Brain microvascular endothelial cell (primary cell): ENCODE results near the gene ZBTB7C.
A peak's percentile ranks its signal among the peaks of the same experiment; 100 is the strongest.

Experiments used
- DNase-seq: peaks from one replicate; pipeline ENCODE4 v3.0.0-alpha.2; 2020
- H3K27ac ChIP-seq: fragments of 250-450 bp; sonication (Bioruptor Pico); 2 replicates; pipeline ENCODE4 v1.5.1; 2020; ENCODE audit warnings: mild to moderate bottlenecking, moderate library complexity
- H3K27me3 ChIP-seq: fragments of 250-450 bp; sonication (Bioruptor Pico); replicated peaks from 2 replicates; pipeline ENCODE4 v1.5.1; 2020; ENCODE audit warnings: mild to moderate bottlenecking
- H3K36me3 ChIP-seq: fragments of 250-450 bp; sonication (Bioruptor Pico); replicated peaks from 2 replicates; pipeline ENCODE4 v1.5.1; 2020; ENCODE audit warnings: mild to moderate bottlenecking
- H3K4me3 ChIP-seq: 2 replicates; pipeline ENCODE4 v1.5.1; 2011; ENCODE audit warnings: low read depth, mild to moderate bottlenecking, control low read depth, low read length, moderate library complexity
- in situ Hi-C: cut with HindIII; loops from 2 replicates; pipeline ENCODE4 v1.10.0; 2017; ENCODE audit warnings: low sequenced_read_pairs, low pct_ligation_motif_present
- TF ChIP-seq, protein P1 (sequence below): IDR thresholded peaks from 2 replicates; pipeline ENCODE4 v1.5.1; 2011; ENCODE audit warnings: low read depth, mild to moderate bottlenecking, moderate library complexity, low read length, control low read depth, inconsistent platforms; ENCODE audit errors: missing control alignments

ZBTB7C gene

DNA sequence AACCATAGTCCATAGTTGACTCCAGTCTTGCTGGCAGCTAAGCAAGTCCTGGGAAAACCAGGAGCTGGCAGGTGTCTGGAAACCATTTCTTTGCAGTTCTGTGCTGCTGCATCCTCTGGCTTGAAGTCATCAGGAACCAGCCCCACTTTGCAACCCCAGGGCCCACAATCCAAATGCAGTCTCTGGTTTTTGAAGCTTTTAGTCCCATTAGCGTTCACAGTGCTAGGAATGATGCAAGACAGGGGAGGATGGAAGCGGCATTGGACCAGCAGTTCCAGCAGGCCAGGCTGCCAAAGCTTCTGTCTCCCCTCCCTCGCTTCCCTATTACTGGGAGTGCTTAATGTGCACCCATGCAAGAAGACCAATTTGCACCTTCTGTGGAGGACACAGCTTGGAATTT, 106.4 kb downstream of the ZBTB7C start:
- H3K4me3 ChIP-seq: no peak overlapping the region
- TF ChIP-seq, protein P1, sequence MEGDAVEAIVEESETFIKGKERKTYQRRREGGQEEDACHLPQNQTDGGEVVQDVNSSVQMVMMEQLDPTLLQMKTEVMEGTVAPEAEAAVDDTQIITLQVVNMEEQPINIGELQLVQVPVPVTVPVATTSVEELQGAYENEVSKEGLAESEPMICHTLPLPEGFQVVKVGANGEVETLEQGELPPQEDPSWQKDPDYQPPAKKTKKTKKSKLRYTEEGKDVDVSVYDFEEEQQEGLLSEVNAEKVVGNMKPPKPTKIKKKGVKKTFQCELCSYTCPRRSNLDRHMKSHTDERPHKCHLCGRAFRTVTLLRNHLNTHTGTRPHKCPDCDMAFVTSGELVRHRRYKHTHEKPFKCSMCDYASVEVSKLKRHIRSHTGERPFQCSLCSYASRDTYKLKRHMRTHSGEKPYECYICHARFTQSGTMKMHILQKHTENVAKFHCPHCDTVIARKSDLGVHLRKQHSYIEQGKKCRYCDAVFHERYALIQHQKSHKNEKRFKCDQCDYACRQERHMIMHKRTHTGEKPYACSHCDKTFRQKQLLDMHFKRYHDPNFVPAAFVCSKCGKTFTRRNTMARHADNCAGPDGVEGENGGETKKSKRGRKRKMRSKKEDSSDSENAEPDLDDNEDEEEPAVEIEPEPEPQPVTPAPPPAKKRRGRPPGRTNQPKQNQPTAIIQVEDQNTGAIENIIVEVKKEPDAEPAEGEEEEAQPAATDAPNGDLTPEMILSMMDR: no peak
- H3K36me3 ChIP-seq: no peaks in the 10 kb centered on the region
- H3K27ac ChIP-seq: no peak overlapping the region
- DNase-seq: no peak
- in situ Hi-C loops: no loop called here
- H3K27me3 ChIP-seq: no peaks in the 10 kb centered on the region

DNA sequence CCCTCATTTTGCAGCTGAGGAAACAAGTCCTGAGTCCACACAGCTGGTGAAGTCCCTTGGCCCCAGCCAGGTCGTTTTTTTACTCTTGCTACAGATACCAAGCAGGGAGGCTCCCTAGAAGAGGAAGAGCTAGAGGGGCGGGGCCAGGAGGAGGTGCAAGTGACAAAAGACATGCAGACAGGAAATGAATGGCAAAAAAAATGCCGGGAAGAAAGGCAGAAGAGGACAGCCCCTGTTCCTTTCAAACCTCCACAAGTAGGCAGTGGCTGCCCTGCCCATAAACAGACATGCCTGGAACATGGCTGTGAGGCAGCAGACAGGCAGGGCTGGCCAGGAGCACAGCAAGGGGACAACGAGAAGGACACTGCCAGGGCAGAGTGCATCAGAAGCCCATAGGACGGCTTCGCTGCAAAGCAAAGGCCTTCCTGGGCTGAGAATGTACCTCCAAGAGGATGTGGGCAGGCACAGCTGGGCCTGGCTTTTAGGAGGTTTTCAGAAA, 108.7 kb downstream of the ZBTB7C start:
- no peak for DNase-seq

DNA sequence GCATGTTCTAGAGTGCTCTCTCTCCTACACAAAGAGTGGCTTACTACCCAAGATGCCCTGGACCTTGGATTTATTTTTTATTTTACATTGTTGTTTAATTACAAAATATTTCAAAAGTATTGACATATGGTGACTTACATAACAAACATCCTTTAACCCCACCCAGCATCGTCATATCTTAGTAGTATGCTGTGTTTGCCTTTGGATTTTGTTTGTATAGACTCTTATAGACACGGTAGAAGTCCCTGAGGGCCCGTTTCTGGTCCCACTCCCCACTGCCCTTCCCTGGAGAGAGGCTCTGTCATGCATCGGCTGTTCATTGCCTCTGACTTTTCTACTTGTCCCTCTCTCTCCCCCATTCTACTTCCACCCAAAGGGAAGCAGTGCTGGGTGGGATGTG, 112.0 kb downstream of the ZBTB7C start:
- Histone ChIP-seq H3K4me3 (no peak overlapping the region), H3K36me3 (no peaks in the 10 kb centered on the region), H3K27ac (no peak overlapping the region), H3K27me3 (no peaks in the 10 kb centered on the region)
- DNase-seq: no peak
- TF ChIP-seq, protein P1: no peak
- in situ Hi-C loops: no loop called here

More for the DNA sequence above, 108.7 kb downstream of the ZBTB7C start:
- Histone ChIP-seq H3K27me3 (no peaks in the 10 kb centered on the region), H3K4me3 (no peak overlapping the region), H3K36me3 (no peaks in the 10 kb centered on the region), H3K27ac (no peak overlapping the region)
- TF ChIP-seq, protein P1: no peak
- in situ Hi-C loops: no loop called here

DNA sequence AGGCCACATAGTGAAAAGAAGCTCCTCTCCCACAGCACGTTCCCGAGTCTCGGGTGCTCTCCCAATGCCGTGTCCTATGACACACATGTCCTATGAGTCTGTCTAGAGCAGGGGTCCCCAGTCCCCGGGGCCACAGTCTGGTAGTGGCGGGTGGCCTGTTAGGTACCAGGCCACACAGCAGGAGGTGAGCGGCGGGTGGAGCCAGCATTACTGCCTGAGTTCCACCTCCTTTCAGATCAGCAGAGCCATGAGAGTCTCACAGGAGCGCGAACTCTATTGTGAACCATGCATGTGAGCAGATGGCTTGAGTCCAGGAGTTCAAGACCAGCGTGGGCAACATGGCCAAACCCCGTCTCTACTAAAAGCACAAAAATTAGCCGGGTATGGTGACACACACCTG, 112.6 kb downstream of the ZBTB7C start:
- no peak for DNase-seq
- Histone ChIP-seq H3K27me3 (no peaks in the 10 kb centered on the region), H3K36me3 (no peaks in the 10 kb centered on the region), H3K4me3 (no peak overlapping the region), H3K27ac (no peak overlapping the region)
- in situ Hi-C loops: no loop called here
- TF ChIP-seq, protein P1: no peak

DNA sequence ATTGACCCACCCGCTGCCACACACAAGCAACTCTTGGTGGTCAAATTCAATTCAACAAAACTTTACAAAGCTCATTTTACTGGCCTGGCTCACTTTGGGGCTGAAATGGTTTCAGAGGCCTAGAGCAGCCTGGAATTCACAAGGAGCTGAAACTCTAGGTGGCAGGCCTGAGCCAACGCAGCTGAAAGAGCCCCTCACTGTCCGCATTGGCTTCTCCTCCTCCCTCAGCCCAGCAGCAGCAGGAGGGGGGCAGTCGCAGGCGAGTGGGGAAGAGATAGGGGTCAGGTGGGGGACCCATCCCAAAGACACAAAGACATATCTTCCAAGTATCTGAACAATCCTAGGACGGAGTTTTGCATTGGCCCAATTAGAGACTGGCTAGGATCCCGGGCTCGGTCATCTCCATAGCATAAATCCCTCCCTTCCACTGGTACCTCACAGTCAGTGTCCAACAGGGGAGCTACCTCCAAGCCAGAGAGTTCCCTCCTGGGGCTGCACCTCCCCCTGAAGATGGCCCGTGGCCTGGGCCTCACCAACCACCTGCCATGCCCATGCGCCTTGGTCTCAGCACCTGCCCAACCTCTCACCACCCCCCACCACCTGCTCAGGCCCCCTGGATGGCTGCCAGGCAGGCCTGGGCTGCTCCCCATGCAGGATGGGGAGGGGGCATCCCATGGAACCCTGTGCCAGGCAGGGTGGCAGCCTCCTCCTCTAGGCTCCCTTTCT, 113.4 kb downstream of the ZBTB7C start:
- TF ChIP-seq, protein P1: peak; percentile 74

More for the DNA sequence above, 113.4 kb downstream of the ZBTB7C start:
- H3K4me3 ChIP-seq: no peak overlapping the region
- in situ Hi-C loops: no loop called here
- no peak for DNase-seq
- H3K36me3 ChIP-seq: no peaks in the 10 kb centered on the region
- no peak overlapping the region for H3K27ac ChIP-seq
- H3K27me3 ChIP-seq: no peaks in the 10 kb centered on the region
